Measurements from ENCODE around the gene COX6A2. TPM values are rescaled to one million over a fixed set of nuclear protein-coding genes. Genes with fewer than 3 reads are reported as not detected.

The COX6A2 gene
- total RNA-seq, 4 donors from 2014 or later = not detected

DNA sequence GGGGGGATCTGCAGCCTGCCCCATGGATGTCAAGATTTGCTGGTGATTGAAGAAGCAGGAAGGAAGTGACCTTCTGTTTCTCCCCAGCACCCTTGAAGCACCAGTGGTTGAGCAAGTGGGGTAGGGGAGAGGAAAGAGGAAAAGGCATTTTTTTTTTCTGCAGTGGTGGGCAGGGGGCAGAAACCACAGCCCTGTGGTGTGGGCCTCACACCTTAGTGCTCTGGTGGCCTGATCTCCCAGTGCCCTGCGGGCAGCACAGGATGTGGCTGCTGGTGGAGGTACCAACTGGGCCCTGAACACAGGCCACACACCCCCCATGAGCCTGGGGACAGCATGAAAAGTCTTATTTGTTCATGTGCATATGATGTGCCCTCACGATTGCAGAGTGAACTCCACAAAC is 28.0 kb downstream of the COX6A2 start:
- Histone ChIP-seq H3K9me3 (peaks cover 0 to 12% (median 0%) of the 10 kb centered on the region in 4 donors), H3K4me3 (no peak overlapping the region), H3K36me3 (no peaks in the 10 kb centered on the region), H3K27ac (no peak overlapping the region), H3K4me1 (no peaks in the 10 kb centered on the region), H3K27me3 (no peaks in the 10 kb centered on the region)
- 59 to 68% methylated on average over 2 of the region's 2 CpGs for WGBS, 2 donors
- DNase-seq (ENCODE audit: low spot score in 2 of 2) = no peak
- TF ChIP-seq POLR2A (IDR thresholded peaks at IDR 0.05) = no peak
- TF ChIP-seq, protein P1, sequence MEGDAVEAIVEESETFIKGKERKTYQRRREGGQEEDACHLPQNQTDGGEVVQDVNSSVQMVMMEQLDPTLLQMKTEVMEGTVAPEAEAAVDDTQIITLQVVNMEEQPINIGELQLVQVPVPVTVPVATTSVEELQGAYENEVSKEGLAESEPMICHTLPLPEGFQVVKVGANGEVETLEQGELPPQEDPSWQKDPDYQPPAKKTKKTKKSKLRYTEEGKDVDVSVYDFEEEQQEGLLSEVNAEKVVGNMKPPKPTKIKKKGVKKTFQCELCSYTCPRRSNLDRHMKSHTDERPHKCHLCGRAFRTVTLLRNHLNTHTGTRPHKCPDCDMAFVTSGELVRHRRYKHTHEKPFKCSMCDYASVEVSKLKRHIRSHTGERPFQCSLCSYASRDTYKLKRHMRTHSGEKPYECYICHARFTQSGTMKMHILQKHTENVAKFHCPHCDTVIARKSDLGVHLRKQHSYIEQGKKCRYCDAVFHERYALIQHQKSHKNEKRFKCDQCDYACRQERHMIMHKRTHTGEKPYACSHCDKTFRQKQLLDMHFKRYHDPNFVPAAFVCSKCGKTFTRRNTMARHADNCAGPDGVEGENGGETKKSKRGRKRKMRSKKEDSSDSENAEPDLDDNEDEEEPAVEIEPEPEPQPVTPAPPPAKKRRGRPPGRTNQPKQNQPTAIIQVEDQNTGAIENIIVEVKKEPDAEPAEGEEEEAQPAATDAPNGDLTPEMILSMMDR (IDR thresholded peaks at IDR 0.05) = no peak
- TF ChIP-seq EP300 (IDR thresholded peaks at IDR 0.05) = no peak

DNA sequence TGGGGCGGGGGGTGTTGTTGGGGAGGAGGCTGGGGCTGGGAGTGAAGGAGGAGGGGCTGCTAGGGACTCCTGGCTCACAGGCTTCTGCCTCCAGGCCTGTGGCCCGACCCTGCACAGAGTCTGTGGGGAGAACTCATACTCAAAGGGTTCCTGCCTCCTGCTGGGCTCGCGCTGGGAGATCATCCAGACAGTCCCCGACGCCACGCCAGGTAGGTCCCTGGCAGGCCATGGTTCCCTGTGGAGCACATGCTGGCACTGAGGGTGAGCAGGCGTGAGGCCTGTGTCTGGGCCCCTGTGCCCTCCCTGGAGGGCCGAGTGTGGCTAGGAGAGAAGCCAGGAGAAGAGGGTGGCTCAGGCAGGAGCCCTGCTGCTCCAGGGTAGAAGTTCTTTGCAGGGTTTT is 30.5 kb downstream of the COX6A2 start:
- no peaks in the 10 kb centered on the region for H3K36me3 ChIP-seq
- WGBS, 2 donors = 68 to 69% methylated on average over 7 to 9 of the region's 9 CpGs
- no peak for DNase-seq (ENCODE audit: low spot score in 2 of 2)
- peaks cover 0 to 12% (median 0%) of the 10 kb centered on the region in 4 donors for H3K9me3 ChIP-seq
- H3K27ac ChIP-seq = no peak overlapping the region
- no peaks in the 10 kb centered on the region for H3K4me1 ChIP-seq
- no peaks in the 10 kb centered on the region for H3K27me3 ChIP-seq
- TF ChIP-seq POLR2A (IDR thresholded peaks at IDR 0.05) (no peak), EP300 (IDR thresholded peaks at IDR 0.05) (no peak)
- TF ChIP-seq, protein P1 (IDR thresholded peaks at IDR 0.05) = no peak
- H3K4me3 ChIP-seq = no peak overlapping the region

DNA sequence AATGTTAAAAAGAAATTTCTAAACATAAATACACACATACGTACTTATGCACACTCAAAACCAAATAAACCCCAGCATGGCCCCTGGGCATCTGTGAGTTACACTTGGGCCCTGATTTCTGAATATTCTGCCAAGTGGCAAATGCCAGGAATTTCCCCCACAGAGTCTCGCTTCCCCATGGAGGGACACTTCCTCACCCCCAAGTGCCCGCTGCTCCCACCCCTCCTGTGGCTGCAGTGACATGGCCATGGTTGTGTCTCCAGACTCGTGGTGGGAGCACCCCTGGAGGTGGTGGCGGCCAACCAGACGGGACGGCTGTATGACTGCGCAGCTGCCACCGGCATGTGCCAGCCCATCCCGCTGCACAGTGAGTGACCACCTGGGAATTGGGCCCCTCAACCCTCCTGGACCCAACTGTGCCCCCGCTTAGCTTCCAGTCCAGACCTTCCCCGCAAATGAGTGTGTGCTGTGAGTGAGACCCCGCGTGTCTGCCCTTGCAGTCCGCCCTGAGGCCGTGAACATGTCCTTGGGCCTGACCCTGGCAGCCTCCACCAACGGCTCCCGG is 31.0 kb downstream of the COX6A2 start:
- WGBS, 2 donors = 76% methylated on average over 14 to 18 of the region's 18 CpGs
- no peaks in the 10 kb centered on the region for H3K27me3 ChIP-seq
- H3K4me3 ChIP-seq = no peak overlapping the region
- H3K36me3 ChIP-seq = no peaks in the 10 kb centered on the region
- H3K27ac ChIP-seq = no peak overlapping the region
- TF ChIP-seq POLR2A (IDR thresholded peaks at IDR 0.05) = no peak
- no peak for TF ChIP-seq EP300 (IDR thresholded peaks at IDR 0.05)
- TF ChIP-seq, protein P1 (IDR thresholded peaks at IDR 0.05) = no peak
- peaks cover 0 to 12% (median 0%) of the 10 kb centered on the region in 4 donors for H3K9me3 ChIP-seq
- DNase-seq (ENCODE audit: low spot score in 2 of 2) = no peak
- no peaks in the 10 kb centered on the region for H3K4me1 ChIP-seq

DNA sequence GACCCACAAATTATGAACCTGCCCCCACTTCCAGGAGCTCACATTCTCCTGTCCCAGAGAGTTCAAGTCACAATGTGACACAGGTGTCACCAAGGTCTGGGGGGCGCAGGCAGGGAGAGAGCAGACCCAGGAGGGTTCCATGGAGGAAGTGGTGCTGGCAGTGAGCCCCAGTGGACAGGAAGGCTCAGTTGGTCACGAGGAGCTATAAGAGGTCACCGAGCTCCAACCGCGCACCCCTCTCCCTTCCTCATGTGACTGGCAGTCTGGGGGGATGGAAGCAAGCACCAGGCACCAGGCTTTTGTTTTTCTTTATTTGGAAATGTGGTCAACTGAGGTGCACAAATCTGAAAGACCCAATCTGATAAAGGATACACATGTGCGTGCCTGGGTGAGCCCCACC is 32.5 kb downstream of the COX6A2 start:
- DNase-seq (ENCODE audit: low spot score in 2 of 2) = peak; percentile 26 to 43
- Histone ChIP-seq H3K27ac (no peak overlapping the region), H3K36me3 (no peaks in the 10 kb centered on the region), H3K4me1 (no peaks in the 10 kb centered on the region), H3K27me3 (no peaks in the 10 kb centered on the region), H3K4me3 (no peak overlapping the region), H3K9me3 (peaks cover 0 to 12% (median 0%) of the 10 kb centered on the region in 4 donors)
- 61 to 76% methylated on average over 6 of the region's 6 CpGs for WGBS, 2 donors
- TF ChIP-seq EP300 (IDR thresholded peaks at IDR 0.05) (no peak), POLR2A (IDR thresholded peaks at IDR 0.05) (no peak)
- TF ChIP-seq, protein P1 (IDR thresholded peaks at IDR 0.05) = no peak

DNA sequence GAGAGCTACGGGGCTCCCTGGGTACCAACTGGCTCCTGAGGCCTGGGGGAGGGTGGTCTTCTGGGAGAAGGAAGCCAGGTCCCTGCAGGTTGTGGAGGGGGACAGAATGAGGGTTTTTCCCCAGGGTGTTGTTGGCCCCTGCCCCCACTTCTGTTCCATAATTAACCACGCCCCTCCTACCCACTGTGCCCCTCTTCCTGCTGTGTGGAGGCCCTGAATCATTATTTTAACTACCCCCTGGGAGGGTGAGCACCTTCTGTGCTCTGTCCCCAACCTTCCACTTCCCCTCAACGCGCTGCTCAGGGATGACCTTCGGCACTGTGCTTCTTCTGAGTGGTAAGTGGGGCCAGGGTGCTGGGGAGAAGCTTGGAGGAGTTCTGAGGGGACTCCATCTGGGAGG is 35.1 kb downstream of the COX6A2 start, which contains the start of gene ITGAD:
Gene ITGAD (plus strand): TSS at position 280 of the 400 bp plus-strand sequence. CDS start 26 bp downstream, at position 306.
- Histone ChIP-seq H3K36me3 (no peaks in the 10 kb centered on the region), H3K9me3 (no peaks in the 10 kb centered on the region), H3K27ac (no peak within 1 kb of the TSS), H3K4me1 (no peaks in the 10 kb centered on the region), H3K27me3 (no peaks in the 10 kb centered on the region), H3K4me3 (no peak within 1 kb of the TSS)
- 61 to 73% methylated on average over 5 of the region's 5 CpGs for WGBS, 2 donors
- TF ChIP-seq POLR2A (IDR thresholded peaks at IDR 0.05) = no peak
- TF ChIP-seq, protein P1 (IDR thresholded peaks at IDR 0.05) = no peak
- no peak for TF ChIP-seq EP300 (IDR thresholded peaks at IDR 0.05)
- no peak for DNase-seq (ENCODE audit: low spot score in 2 of 2)

All from tibial nerve (tissue), 4 donors.